ENCODE data around the gene ABCC5. TPM values are rescaled to one million over a fixed set of nuclear protein-coding genes. Genes with fewer than 3 reads are reported as not detected.

ABCC5 gene
- total RNA-seq, 1 donor from 2014 or later = 50.9 TPM

GRCh38 chr3:184022323-184022722, 4.6 kb upstream of the ABCC5 start:
- no peak for DNase-seq (ENCODE audit: low read depth, low spot score)
- no peaks in the 10 kb centered on the region for H3K9me3 Mint-ChIP-seq
- peaks cover 12% of the 10 kb centered on the region for H3K27me3 Mint-ChIP-seq (ENCODE audit: low read depth)
- TF ChIP-seq CTCF (conservative IDR thresholded peaks at IDR 0.05) = no peak
- peaks cover 10% of the 10 kb centered on the region for H3K4me1 Mint-ChIP-seq
- no peak overlapping the region for H3K27ac Mint-ChIP-seq (ENCODE audit: unreplicated experiment)
- H3K4me3 Mint-ChIP-seq = no peak overlapping the region
- no peaks in the 10 kb centered on the region for H3K36me3 Mint-ChIP-seq (ENCODE audit: low read depth)

- H3K9me3 Mint-ChIP-seq = no peaks in the 10 kb centered on the region
- peak overlapping the region; percentile 100 for H3K4me3 Mint-ChIP-seq
- H3K4me1 Mint-ChIP-seq = peaks cover 35% of the 10 kb centered on the region
- no peak for TF ChIP-seq CTCF (conservative IDR thresholded peaks at IDR 0.05)
- DNase-seq (ENCODE audit: low read depth, low spot score) = no peak
- H3K27me3 Mint-ChIP-seq (ENCODE audit: low read depth) = peaks cover 6% of the 10 kb centered on the region
- peak overlapping the region; percentile 62 for H3K27ac Mint-ChIP-seq (ENCODE audit: unreplicated experiment)
- H3K36me3 Mint-ChIP-seq (ENCODE audit: low read depth) = no peaks in the 10 kb centered on the region
Measured at GRCh38 chr3:184018424-184018973, 815 bp upstream of the ABCC5 start.

DNA sequence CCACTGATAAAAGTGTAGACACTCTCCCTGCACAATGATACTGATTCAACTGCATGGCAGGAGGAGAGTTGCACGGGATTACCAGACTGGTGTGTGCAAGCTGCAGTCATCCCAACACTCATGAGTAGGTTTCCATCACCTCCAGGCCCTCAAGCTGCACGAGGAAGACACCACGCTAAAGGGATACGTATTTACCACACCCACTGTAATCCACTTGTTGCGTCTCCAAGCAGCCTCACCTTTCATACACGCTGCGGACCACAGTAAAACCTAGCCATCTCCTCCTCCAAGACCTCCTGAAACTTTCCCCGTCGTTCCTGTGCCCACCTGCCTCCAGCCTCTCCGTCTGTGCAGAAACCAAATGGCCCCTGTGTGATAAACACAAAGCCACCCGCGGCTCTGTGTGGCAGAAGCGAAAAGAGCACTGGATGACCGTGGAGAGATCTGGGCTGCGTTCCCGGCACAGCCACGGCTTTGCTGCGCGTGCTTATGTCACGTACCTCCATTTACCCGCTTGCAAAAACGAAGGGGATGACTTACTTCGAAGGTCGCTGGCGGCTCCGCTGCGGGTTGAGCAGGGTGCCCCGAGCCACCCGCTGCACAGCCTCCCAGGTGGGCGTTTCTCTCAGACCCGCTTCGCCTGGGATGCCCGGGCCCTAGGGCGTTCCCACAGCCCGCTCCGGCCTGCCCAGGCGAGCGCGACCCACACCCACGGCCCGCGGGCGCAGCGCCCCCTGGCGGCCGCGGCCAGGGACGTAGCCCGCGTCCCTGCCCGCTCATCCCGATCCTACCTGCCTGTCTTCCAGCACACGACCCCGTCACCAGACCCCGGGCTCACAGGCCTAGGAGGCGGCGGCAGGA, 643 bp downstream of the ABCC5 start:
- peak; percentile 96 for TF ChIP-seq CTCF (conservative IDR thresholded peaks at IDR 0.05)
- Mint-ChIP-seq H3K4me1 (peaks cover 35% of the 10 kb centered on the region), H3K36me3 (ENCODE audit: low read depth) (peaks cover 4% of the 10 kb centered on the region), H3K27ac (ENCODE audit: unreplicated experiment) (peak overlapping the region; percentile 96), H3K9me3 (no peaks in the 10 kb centered on the region), H3K4me3 (peak overlapping the region; percentile 100), H3K27me3 (ENCODE audit: low read depth) (peaks cover 6% of the 10 kb centered on the region)
- DNase-seq (ENCODE audit: low read depth, low spot score) = peak; percentile 39

GRCh38 chr3:184016169-184016570, 1.5 kb downstream of the ABCC5 start:
- peaks cover 8% of the 10 kb centered on the region for H3K36me3 Mint-ChIP-seq (ENCODE audit: low read depth)
- H3K9me3 Mint-ChIP-seq = no peaks in the 10 kb centered on the region
- DNase-seq (ENCODE audit: low read depth, low spot score) = no peak
- TF ChIP-seq CTCF (conservative IDR thresholded peaks at IDR 0.05) = no peak
- H3K4me3 Mint-ChIP-seq = peak overlapping the region; percentile 87
- peaks cover 3% of the 10 kb centered on the region for H3K27me3 Mint-ChIP-seq (ENCODE audit: low read depth)
- H3K27ac Mint-ChIP-seq (ENCODE audit: unreplicated experiment) = peak overlapping the region; percentile 4
- peaks cover 35% of the 10 kb centered on the region for H3K4me1 Mint-ChIP-seq

DNA sequence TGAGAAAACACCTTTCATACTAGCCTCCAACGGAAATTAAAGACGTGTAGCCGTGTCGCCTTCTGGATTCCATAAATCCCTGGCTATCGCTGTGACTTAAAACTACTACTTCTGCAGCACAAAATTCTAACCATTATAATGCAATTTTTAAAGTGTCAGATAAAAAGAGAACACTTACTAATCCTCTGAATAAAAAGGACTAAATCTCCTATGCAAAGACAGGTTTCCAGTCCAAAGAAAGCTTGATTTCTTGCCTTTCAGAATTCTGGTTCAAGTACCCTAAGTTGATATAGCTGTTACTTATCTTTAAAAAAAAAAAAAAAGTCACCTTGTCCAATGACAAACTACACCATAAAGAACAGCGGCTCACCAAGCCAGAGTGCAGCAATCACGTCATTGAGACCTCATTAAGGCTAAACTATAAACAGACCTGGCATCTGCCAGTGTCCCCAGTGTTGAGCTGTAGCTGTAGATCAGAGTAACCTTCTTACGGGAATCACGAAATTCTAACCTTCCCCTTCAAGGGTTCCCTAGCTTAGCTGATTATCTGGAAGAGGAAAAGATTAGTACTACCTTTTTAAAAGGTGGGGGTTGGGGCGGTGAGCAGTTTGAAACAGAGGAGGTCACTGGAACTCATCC, 2.2 kb downstream of the ABCC5 start:
- TF ChIP-seq CTCF (conservative IDR thresholded peaks at IDR 0.05) = no peak
- H3K27ac Mint-ChIP-seq (ENCODE audit: unreplicated experiment) = no peak overlapping the region
- no peak for DNase-seq (ENCODE audit: low read depth, low spot score)

More for the DNA sequence above, 2.2 kb downstream of the ABCC5 start:
- H3K4me3 Mint-ChIP-seq = peak overlapping the region; percentile 87
- H3K9me3 Mint-ChIP-seq = no peaks in the 10 kb centered on the region
- peaks cover 35% of the 10 kb centered on the region for H3K4me1 Mint-ChIP-seq
- H3K36me3 Mint-ChIP-seq (ENCODE audit: low read depth) = peaks cover 8% of the 10 kb centered on the region
- no peaks in the 10 kb centered on the region for H3K27me3 Mint-ChIP-seq (ENCODE audit: low read depth)
